CD4-positive, alpha-beta T cell treated with Interleukin-4 for 1 hour (primary cell): ENCODE measurements around the gene HSPB3.
"Not testable (repeated sequence)": the region's sequence is repeated elsewhere in the genome, so short reads cannot be mapped to it uniquely, and the experiment has no call there.

Experiments used
- DNase-seq, 2 donors: peaks; one replicate each; pipeline ENCODE4 v3.0.0-alpha.2; 2020 to 2022

Gene HSPB3

GRCh38 chr5:54457094-54457862, 1.8 kb downstream of the HSPB3 start:
- no peak for DNase-seq

GRCh38 chr5:54458221-54458620, 2.7 kb downstream of the HSPB3 start:
- DNase-seq = no peak

GRCh38 chr5:54460181-54460919, 4.9 kb downstream of the HSPB3 start:
- no peak for DNase-seq

GRCh38 chr5:54462281-54462680, 6.8 kb downstream of the HSPB3 start:
- DNase-seq = no peak

GRCh38 chr5:54463713-54464112, 8.2 kb downstream of the HSPB3 start:
- no peak for DNase-seq

- peak in 1 of 2 donors; percentile 12 for DNase-seq
These were observed 14.1 kb downstream of the HSPB3 start for GRCh38 chr5:54469622-54470021.

GRCh38 chr5:54470128-54470527, 14.6 kb downstream of the HSPB3 start:
- DNase-seq = no peak

GRCh38 chr5:54470677-54471076, 15.2 kb downstream of the HSPB3 start:
- no peak for DNase-seq

- DNase-seq = no peak
These were observed 15.9 kb downstream of the HSPB3 start for GRCh38 chr5:54471398-54471797.

GRCh38 chr5:54476682-54477081, 21.2 kb downstream of the HSPB3 start:
- no peak for DNase-seq

- DNase-seq = no peak
These were observed 22.5 kb downstream of the HSPB3 start for GRCh38 chr5:54477941-54478478.

GRCh38 chr5:54480296-54480695, 24.8 kb downstream of the HSPB3 start:
- no peak for DNase-seq

- no peak for DNase-seq
These were observed 28.9 kb downstream of the HSPB3 start for GRCh38 chr5:54484219-54484894.

GRCh38 chr5:54485659-54486058, 30.2 kb downstream of the HSPB3 start:
- DNase-seq = not testable (repeated sequence)

- not testable (repeated sequence) for DNase-seq
These were observed 34.1 kb downstream of the HSPB3 start for GRCh38 chr5:54489648-54489979.

- no peak for DNase-seq
These were observed 35.8 kb downstream of the HSPB3 start for GRCh38 chr5:54491326-54491725.

GRCh38 chr5:54492178-54492577, 36.7 kb downstream of the HSPB3 start:
- DNase-seq = no peak

GRCh38 chr5:54495027-54495426, 39.5 kb downstream of the HSPB3 start:
- DNase-seq = no peak
